Fibroblast of skin of abdomen (primary cell): ENCODE data around the gene IFNA14.
"Not testable (repeated sequence)": the region's sequence is repeated elsewhere in the genome, so short reads cannot be mapped to it uniquely, and the experiment has no call there.

ENCODE experiments used
- DNase-seq: peaks from one replicate; pipeline ENCODE4 v3.0.0-alpha.2; 2013

The IFNA14 gene

GRCh38 chr9:21213411-21214326 is 26.1 kb downstream of the IFNA14 start:
- DNase-seq, result not testable (repeated sequence)

- not testable (repeated sequence) for DNase-seq
Measured at GRCh38 chr9:21212160-21212559, 27.6 kb downstream of the IFNA14 start.

GRCh38 chr9:21210782-21211181 is 29.0 kb downstream of the IFNA14 start:
- not testable (repeated sequence) for DNase-seq

- DNase-seq, result no peak
Measured at GRCh38 chr9:21210311-21210710, 29.5 kb downstream of the IFNA14 start.

GRCh38 chr9:21207043-21207442 is 32.8 kb downstream of the IFNA14 start, which contains the start of gene IFNA10:
IFNA10 (minus strand) TSS chr9:21207143; CDS start chr9:21207097, 46 bp downstream.
- DNase-seq, result not testable (repeated sequence)

- no peak for DNase-seq
Measured at GRCh38 chr9:21205204-21205603, 34.6 kb downstream of the IFNA14 start.

GRCh38 chr9:21202105-21202504 is 37.7 kb downstream of the IFNA14 start, which contains the start of gene IFNA7:
IFNA7 (minus strand) TSS chr9:21202205; CDS start chr9:21202165, 40 bp downstream.
- DNase-seq, result not testable (repeated sequence)

GRCh38 chr9:21194867-21195776 is 44.7 kb downstream of the IFNA14 start:
- DNase-seq, result not testable (repeated sequence)
